ENCODE data around the gene LCN2.

- TF ChIP-seq POLR2A (IDR thresholded peaks at IDR 0.05) = no peak
- TF ChIP-seq, protein P1, sequence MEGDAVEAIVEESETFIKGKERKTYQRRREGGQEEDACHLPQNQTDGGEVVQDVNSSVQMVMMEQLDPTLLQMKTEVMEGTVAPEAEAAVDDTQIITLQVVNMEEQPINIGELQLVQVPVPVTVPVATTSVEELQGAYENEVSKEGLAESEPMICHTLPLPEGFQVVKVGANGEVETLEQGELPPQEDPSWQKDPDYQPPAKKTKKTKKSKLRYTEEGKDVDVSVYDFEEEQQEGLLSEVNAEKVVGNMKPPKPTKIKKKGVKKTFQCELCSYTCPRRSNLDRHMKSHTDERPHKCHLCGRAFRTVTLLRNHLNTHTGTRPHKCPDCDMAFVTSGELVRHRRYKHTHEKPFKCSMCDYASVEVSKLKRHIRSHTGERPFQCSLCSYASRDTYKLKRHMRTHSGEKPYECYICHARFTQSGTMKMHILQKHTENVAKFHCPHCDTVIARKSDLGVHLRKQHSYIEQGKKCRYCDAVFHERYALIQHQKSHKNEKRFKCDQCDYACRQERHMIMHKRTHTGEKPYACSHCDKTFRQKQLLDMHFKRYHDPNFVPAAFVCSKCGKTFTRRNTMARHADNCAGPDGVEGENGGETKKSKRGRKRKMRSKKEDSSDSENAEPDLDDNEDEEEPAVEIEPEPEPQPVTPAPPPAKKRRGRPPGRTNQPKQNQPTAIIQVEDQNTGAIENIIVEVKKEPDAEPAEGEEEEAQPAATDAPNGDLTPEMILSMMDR (IDR thresholded peaks at IDR 0.05) = no peak
- no peak for TF ChIP-seq POLR2AphosphoS5 (IDR thresholded peaks at IDR 0.05)
- no peak for TF ChIP-seq EP300 (IDR thresholded peaks at IDR 0.05)
These were observed 14.5 kb downstream of the LCN2 start for GRCh38 chr9:128163523-128164306.
